Neural progenitor cell (in vitro differentiated cells): Measurements from ENCODE around the gene TRIM63. TPM values are rescaled to one million over a fixed set of nuclear protein-coding genes. Genes with fewer than 3 reads are reported as not detected.

ENCODE experiments used
- DNase-seq: peaks from one replicate; pipeline ENCODE4 v3.0.0-alpha.2; 2016; ENCODE audit warnings: low spot score
- H2AFZ ChIP-seq: fragments of 200-600 bp; sonication (generic); replicated peaks from 2 replicates; pipeline ENCODE4 v1.6.1; 2016; ENCODE audit warnings: antibody characterized with exemption
- H3F3A ChIP-seq: fragments of 200-600 bp; sonication (generic); 2 replicates; pipeline ENCODE4 v1.6.1; 2016; ENCODE audit warnings: antibody characterized with exemption, low read depth
- H3K27ac ChIP-seq: fragments of 200-600 bp; sonication (generic); 2 replicates; pipeline ENCODE4 v1.5.1; 2016; ENCODE audit warnings: mild to moderate bottlenecking
- H3K27me3 ChIP-seq: fragments of 200-600 bp; sonication (generic); 2 replicates; pipeline ENCODE4 v1.6.1; 2016; ENCODE audit warnings: mild to moderate bottlenecking, moderate library complexity
- H3K36me3 ChIP-seq: fragments of 200-600 bp; sonication (generic); 2 replicates; pipeline ENCODE4 v1.5.1; 2016
- H3K4me1 ChIP-seq: fragments of 200-600 bp; sonication (generic); 2 replicates; pipeline ENCODE4 v1.6.1; 2016; ENCODE audit warnings: mixed run types
- H3K4me2 ChIP-seq: fragments of 200-600 bp; sonication (generic); 2 replicates; pipeline ENCODE4 v1.6.1; 2016
- H3K4me3 ChIP-seq: fragments of 200-600 bp; sonication (generic); 2 replicates; pipeline ENCODE4 v1.5.1; 2016
- H3K79me2 ChIP-seq: fragments of 200-600 bp; sonication (generic); 2 replicates; pipeline ENCODE4 v1.6.1; 2016; ENCODE audit warnings: low read depth
- H3K9ac ChIP-seq: fragments of 200-600 bp; sonication (generic); 2 replicates; pipeline ENCODE4 v1.6.1; 2016
- H3K9me3 ChIP-seq: fragments of 200-600 bp; sonication (generic); 2 replicates; pipeline ENCODE4 v1.5.1; 2016; ENCODE audit warnings: low read depth
- H4K20me1 ChIP-seq: fragments of 200-600 bp; sonication (generic); 2 replicates; pipeline ENCODE4 v1.6.1; 2016; ENCODE audit warnings: low read depth
- H3K27ac Mint-ChIP-seq: 3 replicates; pipeline ENCODE4 v1.8.0; 2021; ENCODE audit warnings: mixed read lengths
- H3K27me3 Mint-ChIP-seq: 2 replicates; pipeline ENCODE4 v1.8.0; 2022; ENCODE audit warnings: low read depth, mild to moderate bottlenecking, inconsistent platforms, moderate library complexity, mixed read lengths; ENCODE audit not compliant: insufficient read depth
- H3K36me3 Mint-ChIP-seq: 3 replicates; pipeline ENCODE4 v1.8.0; 2021; ENCODE audit warnings: mixed read lengths
- H3K4me1 Mint-ChIP-seq: 3 replicates; pipeline ENCODE4 v1.8.0; 2021; ENCODE audit warnings: mixed read lengths
- H3K4me3 Mint-ChIP-seq: 3 replicates; pipeline ENCODE4 v1.8.0; 2021; ENCODE audit warnings: mild to moderate bottlenecking, moderate library complexity, mixed read lengths
- H3K9me3 Mint-ChIP-seq: 3 replicates; pipeline ENCODE4 v1.8.0; 2020; ENCODE audit warnings: mixed read lengths
- EZH2 ChIP-seq: fragments of 200-600 bp; sonication (generic); IDR thresholded peaks from 2 replicates; pipeline ENCODE4 v1.6.1; 2017; ENCODE audit warnings: antibody characterized with exemption, mild to moderate bottlenecking, moderate library complexity
- EZH2phosphoT487 ChIP-seq: fragments of 200-600 bp; sonication (generic); IDR thresholded peaks from 2 replicates; pipeline ENCODE4 v1.6.1; 2017; ENCODE audit warnings: antibody characterized with exemption
- total RNA-seq: library from RNA; depleted of rRNA; stranded (reverse); fragments of >200 nt; gene quantifications from 2 replicates; pipeline ENCODE4 v1.2.3, GENCODE V29; 2015; ENCODE audit warnings: low replicate concordance
- TF ChIP-seq, protein P1 (sequence below): fragments of 200-600 bp; sonication (generic); IDR thresholded peaks from 2 replicates; pipeline ENCODE4 v1.5.1; 2017; ENCODE audit warnings: antibody characterized with exemption, mild to moderate bottlenecking

TRIM63 gene
- total RNA-seq, 1 donor from 2014 or later: not detected

DNA sequence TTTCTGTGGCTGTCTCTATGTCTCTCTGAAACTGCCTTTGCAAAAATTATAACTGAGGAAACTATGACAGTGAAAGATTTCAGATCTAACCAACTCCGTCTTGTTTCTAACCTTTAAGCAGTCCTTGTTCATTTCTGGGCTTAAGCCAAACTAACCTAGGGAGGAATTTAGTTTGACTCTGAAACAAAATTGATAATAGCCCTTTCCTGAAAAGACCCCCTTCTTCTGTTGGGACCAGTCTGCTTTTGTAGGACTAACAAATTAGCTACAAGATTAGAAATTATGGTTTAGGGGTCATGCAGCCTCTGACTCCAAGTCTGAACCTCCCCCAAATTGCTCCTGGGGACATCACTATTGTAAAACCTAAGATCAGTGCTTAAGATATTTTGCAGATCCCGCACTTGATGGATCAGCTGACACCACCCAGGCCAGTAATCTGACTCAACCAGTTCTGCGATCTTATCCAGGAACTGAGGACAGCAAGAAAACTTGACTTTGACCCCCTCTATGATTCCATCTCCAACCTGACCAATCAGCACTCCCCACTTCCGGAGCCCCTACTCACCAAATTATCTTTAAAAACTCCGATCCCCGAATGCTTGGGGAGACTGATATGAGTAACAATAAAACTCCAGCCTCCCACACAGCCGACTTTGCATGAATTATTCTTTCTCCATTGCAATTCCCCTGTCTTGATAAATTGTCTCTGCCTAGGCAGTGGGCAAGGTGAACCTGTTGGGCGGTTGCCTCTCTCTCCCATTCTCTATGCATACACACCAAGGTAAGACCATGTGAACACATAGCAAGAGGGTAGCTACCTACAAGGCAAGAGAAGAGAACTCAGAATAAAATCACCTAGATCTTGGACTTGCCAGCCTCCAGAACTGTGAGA, 11.1 kb upstream of the TRIM63 start:
- no peaks in the 10 kb centered on the region for H3K36me3 Mint-ChIP-seq
- no peak overlapping the region for H3K4me3 ChIP-seq
- H2AFZ ChIP-seq: no peak overlapping the region
- no peaks in the 10 kb centered on the region for H3K36me3 ChIP-seq
- H3K9ac ChIP-seq: no peak overlapping the region
- no peak overlapping the region for H3K27ac Mint-ChIP-seq
- no peaks in the 10 kb centered on the region for H3K79me2 ChIP-seq
- H3F3A ChIP-seq: no peaks in the 10 kb centered on the region
- no peaks in the 10 kb centered on the region for H3K9me3 ChIP-seq
- no peak overlapping the region for H3K4me2 ChIP-seq
- no peak for DNase-seq
- H3K27me3 ChIP-seq: peaks cover 4% of the 10 kb centered on the region
- H3K27ac ChIP-seq: no peak overlapping the region
- peaks cover 8% of the 10 kb centered on the region for H3K27me3 Mint-ChIP-seq
- peak overlapping the region; percentile 62 for H3K4me3 Mint-ChIP-seq
- TF ChIP-seq, protein P1, sequence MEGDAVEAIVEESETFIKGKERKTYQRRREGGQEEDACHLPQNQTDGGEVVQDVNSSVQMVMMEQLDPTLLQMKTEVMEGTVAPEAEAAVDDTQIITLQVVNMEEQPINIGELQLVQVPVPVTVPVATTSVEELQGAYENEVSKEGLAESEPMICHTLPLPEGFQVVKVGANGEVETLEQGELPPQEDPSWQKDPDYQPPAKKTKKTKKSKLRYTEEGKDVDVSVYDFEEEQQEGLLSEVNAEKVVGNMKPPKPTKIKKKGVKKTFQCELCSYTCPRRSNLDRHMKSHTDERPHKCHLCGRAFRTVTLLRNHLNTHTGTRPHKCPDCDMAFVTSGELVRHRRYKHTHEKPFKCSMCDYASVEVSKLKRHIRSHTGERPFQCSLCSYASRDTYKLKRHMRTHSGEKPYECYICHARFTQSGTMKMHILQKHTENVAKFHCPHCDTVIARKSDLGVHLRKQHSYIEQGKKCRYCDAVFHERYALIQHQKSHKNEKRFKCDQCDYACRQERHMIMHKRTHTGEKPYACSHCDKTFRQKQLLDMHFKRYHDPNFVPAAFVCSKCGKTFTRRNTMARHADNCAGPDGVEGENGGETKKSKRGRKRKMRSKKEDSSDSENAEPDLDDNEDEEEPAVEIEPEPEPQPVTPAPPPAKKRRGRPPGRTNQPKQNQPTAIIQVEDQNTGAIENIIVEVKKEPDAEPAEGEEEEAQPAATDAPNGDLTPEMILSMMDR: no peak
- TF ChIP-seq EZH2 (no peak), EZH2phosphoT487 (no peak)
- no peaks in the 10 kb centered on the region for H4K20me1 ChIP-seq
- H3K4me1 ChIP-seq: peaks cover 4% of the 10 kb centered on the region
- peaks cover 11% of the 10 kb centered on the region for H3K4me1 Mint-ChIP-seq
- H3K9me3 Mint-ChIP-seq: no peaks in the 10 kb centered on the region

DNA sequence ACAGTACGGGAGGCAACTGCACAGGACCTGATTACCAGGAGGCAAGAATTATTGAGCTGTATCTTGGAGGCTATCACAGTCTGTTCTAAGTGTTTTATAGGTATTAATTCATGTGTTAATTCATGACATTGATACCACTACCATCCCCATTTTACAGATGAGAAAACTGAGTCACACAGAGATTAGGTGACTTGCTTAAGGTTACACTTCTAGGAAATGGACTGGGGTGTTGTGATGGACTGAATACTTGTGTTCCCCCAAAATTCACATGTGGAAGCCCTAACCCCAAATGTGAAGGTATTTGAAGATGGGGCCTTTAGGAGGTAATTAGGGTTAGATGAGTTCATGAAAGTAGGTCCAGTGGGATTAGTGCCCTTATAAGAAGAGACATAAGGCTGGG, 10.1 kb upstream of the TRIM63 start:
- Histone ChIP-seq H3K79me2 (no peaks in the 10 kb centered on the region), H3K9me3 (no peaks in the 10 kb centered on the region), H3K27ac (no peak overlapping the region), H3K4me2 (no peak overlapping the region), H3K4me3 (no peak overlapping the region), H4K20me1 (no peaks in the 10 kb centered on the region), H2AFZ (no peak overlapping the region), H3K27me3 (no peaks in the 10 kb centered on the region), H3K4me1 (peaks cover 4% of the 10 kb centered on the region), H3F3A (no peaks in the 10 kb centered on the region), H3K9ac (no peak overlapping the region), H3K36me3 (no peaks in the 10 kb centered on the region)
- peaks cover 4% of the 10 kb centered on the region for H3K27me3 Mint-ChIP-seq
- no peaks in the 10 kb centered on the region for H3K36me3 Mint-ChIP-seq
- H3K4me3 Mint-ChIP-seq: no peak overlapping the region
- no peak overlapping the region for H3K27ac Mint-ChIP-seq
- DNase-seq: no peak
- TF ChIP-seq, protein P1: no peak
- TF ChIP-seq EZH2 (no peak), EZH2phosphoT487 (no peak)
- H3K9me3 Mint-ChIP-seq: no peaks in the 10 kb centered on the region
- H3K4me1 Mint-ChIP-seq: peaks cover 11% of the 10 kb centered on the region

DNA sequence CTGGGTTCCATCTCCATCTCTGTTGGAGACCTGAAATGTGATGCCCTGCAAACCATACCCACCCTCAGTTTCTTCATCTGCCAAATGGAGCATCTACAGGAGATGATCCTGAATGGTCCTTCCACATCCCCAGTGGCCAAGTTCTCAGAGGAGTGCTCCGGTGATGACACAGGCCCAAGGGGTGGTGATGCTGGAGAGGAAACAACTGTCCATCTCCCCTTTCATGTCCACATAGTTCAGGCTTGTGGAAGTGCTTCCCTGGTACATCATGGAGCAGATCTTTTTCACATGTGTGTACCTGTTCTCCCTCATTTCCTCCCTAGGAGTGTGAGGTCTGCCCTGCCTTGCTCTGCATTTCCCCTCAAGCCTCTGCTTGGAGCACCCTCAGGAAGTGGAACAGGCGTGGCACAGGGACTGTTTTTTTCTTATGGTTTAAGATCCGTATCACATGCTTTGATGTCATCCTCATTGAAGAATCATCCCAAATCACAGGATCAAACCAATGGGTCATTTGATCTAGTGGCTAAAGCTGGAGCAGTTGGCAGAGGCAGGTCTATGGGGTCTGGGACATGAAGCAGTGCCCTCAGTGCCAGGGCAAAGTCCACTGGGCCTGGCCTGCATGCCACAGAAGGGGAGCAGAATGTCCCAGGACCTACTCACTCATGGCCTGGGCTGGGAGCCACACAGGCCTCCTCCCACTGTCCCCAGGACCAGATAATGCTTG, 8.2 kb upstream of the TRIM63 start:
- TF ChIP-seq EZH2 (no peak), EZH2phosphoT487 (no peak)
- TF ChIP-seq, protein P1: no peak
- no peak overlapping the region for H3K4me3 Mint-ChIP-seq
- Histone ChIP-seq H3K4me1 (no peaks in the 10 kb centered on the region), H3K4me2 (no peak overlapping the region), H3F3A (no peaks in the 10 kb centered on the region), H3K4me3 (no peak overlapping the region), H3K9me3 (no peaks in the 10 kb centered on the region), H3K27ac (no peak overlapping the region), H3K27me3 (no peaks in the 10 kb centered on the region), H2AFZ (no peak overlapping the region), H3K9ac (no peak overlapping the region), H4K20me1 (no peaks in the 10 kb centered on the region), H3K36me3 (no peaks in the 10 kb centered on the region), H3K79me2 (no peaks in the 10 kb centered on the region)
- H3K27ac Mint-ChIP-seq: no peak overlapping the region
- H3K9me3 Mint-ChIP-seq: no peaks in the 10 kb centered on the region
- peaks cover 11% of the 10 kb centered on the region for H3K4me1 Mint-ChIP-seq
- H3K27me3 Mint-ChIP-seq: peaks cover 5% of the 10 kb centered on the region
- DNase-seq: no peak
- no peaks in the 10 kb centered on the region for H3K36me3 Mint-ChIP-seq
